CD4-positive, alpha-beta memory T cell (primary cell): ENCODE measurements around the gene DDX59. TPM values are rescaled to one million over a fixed set of nuclear protein-coding genes. Genes with fewer than 3 reads are reported as not detected.

Experiments used
- CTCF ChIA-PET: fragments of 350-600 bp; sonication (Branson Sonifier 250); formaldehyde crosslinking; loops from one replicate; lab custom pipeline; 2021; ENCODE audit warnings: inconsistent platforms; ENCODE audit not compliant: partially characterized antibody; lab: Charles Lee
- POLR2A ChIA-PET: fragments of 350-600 bp; sonication (Branson Sonifier 250); formaldehyde crosslinking; loops from one replicate; lab custom pipeline; 2021; ENCODE audit not compliant: partially characterized antibody; lab: Charles Lee
- DNase-seq, 5 donors: peaks; one replicate each; pipeline versions ENCODE4 v3.0.0 to v3.0.0-alpha.2; 2020 to 2022; ENCODE audit warnings: mixed read lengths in 1 of 5
- H3K27ac ChIP-seq: one replicate; pipeline ENCODE4 v1.7.0; 2013; ENCODE audit warnings: low read depth, low read length
- H3K27me3 ChIP-seq: 2 replicates; pipeline ENCODE4 v1.7.0; 2013; ENCODE audit warnings: mild to moderate bottlenecking, low read length, moderate library complexity; ENCODE audit not compliant: insufficient read depth
- H3K36me3 ChIP-seq: 2 replicates; pipeline ENCODE4 v1.7.0; 2013; ENCODE audit warnings: mild to moderate bottlenecking, low read length, moderate library complexity; ENCODE audit not compliant: insufficient read depth
- H3K4me1 ChIP-seq: 2 replicates; pipeline ENCODE4 v1.7.0; 2013; ENCODE audit warnings: mild to moderate bottlenecking, low read length, moderate library complexity; ENCODE audit not compliant: insufficient read depth
- H3K4me3 ChIP-seq, 2 donors: one replicate each; pipeline ENCODE4 v1.7.0; 2013; ENCODE audit warnings: low read length in 2 of 2, mild to moderate bottlenecking in 1 of 2
- H3K9me3 ChIP-seq, 2 donors: one replicate each; pipeline ENCODE4 v1.7.0; 2013; ENCODE audit warnings: low read length in 2 of 2, control low read depth in 1 of 2; ENCODE audit not compliant: control insufficient read depth in 1 of 2
- H3K27ac Mint-ChIP-seq, 7 donors: one replicate each; pipeline ENCODE4 v1.8.0; 2020 to 2021; ENCODE audit warnings: mixed read lengths in 7 of 7, mild to moderate bottlenecking in 6 of 7, inconsistent platforms in 3 of 7, moderate library complexity in 3 of 7
- H3K27me3 Mint-ChIP-seq, 2 donors: one replicate each; pipeline ENCODE4 v1.8.0; 2020 to 2021; ENCODE audit warnings: mixed read lengths in 2 of 2
- H3K36me3 Mint-ChIP-seq, 2 donors: one replicate each; pipeline ENCODE4 v1.8.0; 2020 to 2021; ENCODE audit warnings: mixed read lengths in 2 of 2, inconsistent platforms in 1 of 2, mild to moderate bottlenecking in 1 of 2
- H3K4me1 Mint-ChIP-seq, 4 donors: one replicate each; pipeline ENCODE4 v1.8.0; 2020 to 2021; ENCODE audit warnings: mixed read lengths in 4 of 4, mild to moderate bottlenecking in 1 of 4
- H3K4me3 Mint-ChIP-seq, 8 donors: one replicate each; pipeline ENCODE4 v1.8.0; 2020 to 2021; ENCODE audit warnings: mixed read lengths in 8 of 8, mild to moderate bottlenecking in 7 of 8, moderate library complexity in 6 of 8, inconsistent platforms in 3 of 8
- H3K9me3 Mint-ChIP-seq, 8 donors: one replicate each; pipeline ENCODE4 v1.8.0; 2020 to 2021; ENCODE audit warnings: mixed read lengths in 8 of 8, mild to moderate bottlenecking in 5 of 8, inconsistent platforms in 3 of 8, moderate library complexity in 1 of 8
- intact Hi-C: fragments of 100-400 bp; cut with micrococcal nuclease; formaldehyde crosslinking; loops from one replicate; pipeline ENCODE4 v1.15.1; 2023
- polyA plus RNA-seq, 2 donors: library from polyadenylated mRNA; unstranded; fragments of 300-500 nt; fragmentation: Illumina TruSeq; gene quantifications; one replicate each; pipeline ENCODE4 v1.2.3, GENCODE V29; 2021
- total RNA-seq, 2 experiments: library from RNA; stranded (reverse); gene quantifications; one replicate each; pipeline ENCODE4 v1.2.3, GENCODE V29; 2021

DDX59 gene
- total and polyA plus RNA-seq, 4 experiments from 2014 or later: 18.2 to 37.5 (median 30.9) TPM

DNA sequence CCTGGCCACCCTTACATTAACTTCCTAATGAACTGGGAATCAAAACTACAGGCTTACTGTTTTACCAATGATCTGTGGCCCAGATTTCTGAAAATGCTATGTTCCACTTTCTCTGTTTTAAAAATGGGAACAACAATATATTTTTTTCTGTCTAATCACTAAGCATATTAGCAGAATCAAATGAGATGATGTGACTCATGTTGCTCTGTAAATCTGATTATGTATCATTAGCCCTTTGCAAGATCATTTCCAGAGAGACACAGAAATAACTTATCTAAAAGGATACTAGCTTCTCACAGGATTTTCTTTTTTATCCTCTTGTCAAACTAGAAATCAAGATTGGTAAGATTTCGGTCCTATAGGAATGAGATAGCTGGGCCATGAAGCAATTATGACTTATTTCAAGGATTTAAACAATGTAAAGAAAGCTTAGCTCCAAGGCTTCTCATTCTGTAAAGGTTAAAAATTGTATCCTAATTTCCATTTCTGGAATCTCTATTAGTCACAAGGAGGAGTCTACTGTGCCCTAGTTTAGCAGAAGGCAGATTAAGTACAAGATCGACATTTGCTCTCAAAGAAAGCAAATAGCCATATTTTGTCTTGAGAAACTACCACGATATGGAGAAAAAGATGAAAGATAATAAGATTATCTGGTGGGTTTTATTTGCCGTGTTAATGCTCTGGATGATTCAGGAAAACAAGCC is 36.6 kb upstream of the DDX59 start:
- Mint-ChIP-seq H3K4me1 (no peaks in the 10 kb centered on the region), H3K27me3 (peaks cover 0 to 2% of the 10 kb centered on the region in 2 donors), H3K4me3 (no peak overlapping the region), H3K9me3 (no peaks in the 10 kb centered on the region), H3K36me3 (no peaks in the 10 kb centered on the region), H3K27ac (no peak overlapping the region)
- ChIA-PET CTCF (interaction anchor here (1.4 kb wide), 1 partner anchor 37 kb away, joined by 3 read pairs; the partner anchor contains the start of gene DDX59), POLR2A (no interaction called here)
- Histone ChIP-seq H3K9me3 (no peaks in the 10 kb centered on the region), H3K4me3 (no peak overlapping the region), H3K27me3 (no peaks in the 10 kb centered on the region), H3K4me1 (no peaks in the 10 kb centered on the region), H3K36me3 (no peaks in the 10 kb centered on the region), H3K27ac (no peak overlapping the region)
- DNase-seq: no peak
- intact Hi-C loops: no loop called here

DNA sequence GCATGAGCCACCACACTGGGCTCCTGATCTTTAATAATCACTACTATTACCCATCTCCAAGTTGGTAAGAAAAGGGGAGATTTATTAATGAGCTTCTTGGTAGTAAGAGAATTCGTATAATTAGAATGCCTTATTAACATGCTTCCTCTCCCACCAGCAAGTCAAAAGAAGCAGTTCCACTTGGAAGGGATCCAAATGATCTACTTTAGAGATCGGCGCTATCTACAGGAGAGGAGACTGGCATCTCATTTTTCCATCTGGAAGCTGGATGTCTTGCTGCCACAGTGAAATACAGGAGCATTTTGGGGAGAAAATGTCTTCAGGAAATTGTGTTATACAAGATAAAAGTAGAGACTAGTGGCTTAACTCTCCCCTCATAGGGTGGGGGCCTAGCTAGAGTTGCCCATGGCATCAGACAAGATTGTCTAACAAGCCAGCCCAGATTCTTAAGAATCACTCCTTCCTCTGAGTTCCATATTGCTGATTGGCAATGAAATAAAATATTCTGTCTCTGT is 35.3 kb upstream of the DDX59 start:
- Mint-ChIP-seq H3K36me3 (no peaks in the 10 kb centered on the region), H3K27me3 (peaks cover 0 to 2% of the 10 kb centered on the region in 2 donors), H3K9me3 (no peaks in the 10 kb centered on the region), H3K27ac (no peak overlapping the region), H3K4me3 (no peak overlapping the region), H3K4me1 (no peaks in the 10 kb centered on the region)
- Histone ChIP-seq H3K27ac (no peak overlapping the region), H3K4me3 (no peak overlapping the region), H3K27me3 (no peaks in the 10 kb centered on the region), H3K36me3 (no peaks in the 10 kb centered on the region), H3K4me1 (no peaks in the 10 kb centered on the region), H3K9me3 (no peaks in the 10 kb centered on the region)
- ChIA-PET POLR2A (no interaction called here), CTCF (interaction anchor here (1.2 kb wide), 1 partner anchor 12 kb away, joined by 3 read pairs; no protein-coding TSS in a partner anchor)
- no peak for DNase-seq
- intact Hi-C loops: no loop called here

DNA sequence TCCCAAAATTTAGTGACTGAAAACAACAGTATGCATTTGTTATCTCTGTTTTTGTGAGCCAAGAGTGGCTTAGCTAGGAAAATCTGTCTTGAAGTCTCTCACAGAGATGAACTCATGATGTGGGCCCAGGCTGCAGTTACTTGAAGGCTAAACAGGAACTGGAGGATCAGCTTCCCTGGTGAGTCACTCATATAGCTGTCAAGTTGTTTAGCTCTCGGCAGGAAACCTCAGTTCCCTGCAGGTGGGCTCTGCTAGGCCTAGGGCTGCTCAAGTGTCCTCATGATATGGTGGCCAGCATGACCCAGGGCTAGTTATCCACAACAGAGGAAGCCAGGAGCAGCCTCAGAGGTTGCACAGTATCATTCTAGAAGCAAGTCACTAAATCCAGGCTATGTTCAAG is 30.2 kb upstream of the DDX59 start:
- Mint-ChIP-seq H3K36me3 (no peaks in the 10 kb centered on the region), H3K9me3 (peaks cover 0 to 8% (median 0%) of the 10 kb centered on the region in 8 donors), H3K4me1 (peaks cover 0 to 1% (median 0%) of the 10 kb centered on the region in 4 donors), H3K27me3 (peaks cover 4 to 8% of the 10 kb centered on the region in 2 donors), H3K4me3 (no peak overlapping the region), H3K27ac (no peak overlapping the region)
- no peak for DNase-seq
- ChIA-PET POLR2A (interaction anchor here (0.6 kb wide), 1 partner anchor 44 kb away, joined by 3 read pairs; no protein-coding TSS in a partner anchor), CTCF (interaction anchor here (1.6 kb wide), 1 partner anchor 9 kb away, joined by 4 read pairs; no protein-coding TSS in a partner anchor)
- H3K36me3 ChIP-seq: no peaks in the 10 kb centered on the region
- H3K27me3 ChIP-seq: no peaks in the 10 kb centered on the region
- H3K4me3 ChIP-seq: no peak overlapping the region
- intact Hi-C loops: no loop called here
- H3K27ac ChIP-seq: no peak overlapping the region
- H3K9me3 ChIP-seq: no peaks in the 10 kb centered on the region
- no peaks in the 10 kb centered on the region for H3K4me1 ChIP-seq

DNA sequence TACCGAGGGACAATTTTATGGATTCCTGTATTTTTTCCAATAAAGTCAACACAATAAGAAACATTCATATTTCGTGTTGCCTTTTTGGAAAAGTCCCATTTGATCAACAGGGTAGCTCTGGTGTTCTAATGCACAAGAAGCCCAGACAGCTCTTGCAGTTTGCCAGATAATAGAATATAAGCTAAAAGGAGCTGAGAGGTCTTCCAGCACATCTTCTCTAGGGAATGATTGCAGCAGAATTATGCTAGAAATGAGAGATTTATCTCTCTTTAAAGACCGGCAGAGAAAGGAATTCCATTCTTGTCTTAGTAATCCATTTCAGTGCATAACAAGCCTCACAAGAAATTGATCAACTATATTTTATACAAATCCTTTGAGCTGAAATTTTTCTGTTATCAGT is 25.0 kb upstream of the DDX59 start:
- Histone ChIP-seq H3K4me3 (no peak overlapping the region), H3K4me1 (no peaks in the 10 kb centered on the region), H3K36me3 (no peaks in the 10 kb centered on the region), H3K27me3 (no peaks in the 10 kb centered on the region), H3K27ac (no peak overlapping the region), H3K9me3 (no peaks in the 10 kb centered on the region)
- ChIA-PET POLR2A (no interaction called here), CTCF (no interaction called here)
- intact Hi-C loops: no loop called here
- peaks cover 5 to 9% of the 10 kb centered on the region in 2 donors for H3K27me3 Mint-ChIP-seq
- peaks cover 0 to 1% (median 0%) of the 10 kb centered on the region in 4 donors for H3K4me1 Mint-ChIP-seq
- H3K4me3 Mint-ChIP-seq: no peak overlapping the region
- DNase-seq: no peak
- H3K9me3 Mint-ChIP-seq: peaks cover 0 to 8% (median 0%) of the 10 kb centered on the region in 8 donors
- no peaks in the 10 kb centered on the region for H3K36me3 Mint-ChIP-seq
- no peak overlapping the region for H3K27ac Mint-ChIP-seq

DNA sequence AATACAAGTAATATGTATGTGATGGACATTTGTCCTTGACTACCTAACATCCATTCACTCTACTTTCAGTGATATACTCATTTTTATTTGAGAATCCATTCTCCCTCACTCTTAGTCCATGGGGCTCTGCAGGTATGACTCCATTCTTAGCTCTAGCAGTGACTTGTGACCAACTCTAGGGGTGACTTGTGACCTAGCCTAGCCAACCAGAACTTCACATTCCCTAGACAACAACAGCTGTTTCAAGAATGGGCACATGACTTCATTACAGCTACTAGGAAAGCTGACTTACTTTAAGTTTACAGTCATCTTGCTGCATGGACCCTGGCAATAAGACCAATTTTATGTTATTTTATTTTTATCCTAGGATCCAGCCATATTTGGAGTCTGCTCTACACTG is 23.6 kb upstream of the DDX59 start:
- Histone ChIP-seq H3K27me3 (no peaks in the 10 kb centered on the region), H3K27ac (no peak overlapping the region), H3K36me3 (no peaks in the 10 kb centered on the region), H3K9me3 (no peaks in the 10 kb centered on the region), H3K4me1 (no peaks in the 10 kb centered on the region), H3K4me3 (no peak overlapping the region)
- Mint-ChIP-seq H3K27ac (no peak overlapping the region), H3K4me1 (peaks cover 0 to 1% (median 0%) of the 10 kb centered on the region in 4 donors), H3K27me3 (peaks cover 5 to 7% of the 10 kb centered on the region in 2 donors), H3K4me3 (no peak overlapping the region), H3K9me3 (peaks cover 0 to 4% (median 0%) of the 10 kb centered on the region in 8 donors), H3K36me3 (no peaks in the 10 kb centered on the region)
- DNase-seq: no peak
- ChIA-PET CTCF (no interaction called here), POLR2A (no interaction called here)
- intact Hi-C loops: no loop called here

DNA sequence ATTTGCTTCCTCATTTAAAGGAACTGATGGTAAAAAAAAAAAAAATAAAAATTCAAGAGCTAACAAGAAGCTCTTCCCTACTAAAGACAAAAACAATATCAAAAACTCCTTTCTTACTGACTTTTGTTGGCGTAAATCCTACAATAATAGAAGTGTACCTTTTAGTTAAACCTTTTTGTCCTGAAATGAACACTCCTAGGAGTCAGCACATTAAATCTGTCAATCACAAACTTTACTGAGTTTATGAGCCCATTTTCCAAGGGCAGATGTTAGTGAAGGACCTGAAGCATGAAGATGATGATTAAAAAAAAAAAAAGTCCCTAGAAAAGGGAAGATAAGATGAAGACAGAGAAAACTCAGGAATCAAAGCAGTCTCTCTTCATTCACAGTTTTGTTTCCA is 22.6 kb upstream of the DDX59 start:
- CTCF ChIA-PET: no interaction called here
- Histone ChIP-seq H3K9me3 (no peaks in the 10 kb centered on the region), H3K36me3 (no peaks in the 10 kb centered on the region), H3K4me3 (no peak overlapping the region), H3K4me1 (no peaks in the 10 kb centered on the region), H3K27ac (no peak overlapping the region), H3K27me3 (no peaks in the 10 kb centered on the region)
- Mint-ChIP-seq H3K9me3 (no peaks in the 10 kb centered on the region), H3K4me3 (no peak overlapping the region), H3K36me3 (no peaks in the 10 kb centered on the region), H3K27ac (no peak overlapping the region), H3K27me3 (peaks cover 5% of the 10 kb centered on the region in 2 donors), H3K4me1 (peaks cover 0 to 1% (median 0%) of the 10 kb centered on the region in 4 donors)
- POLR2A ChIA-PET: no interaction called here
- intact Hi-C loops: no loop called here
- no peak for DNase-seq

DNA sequence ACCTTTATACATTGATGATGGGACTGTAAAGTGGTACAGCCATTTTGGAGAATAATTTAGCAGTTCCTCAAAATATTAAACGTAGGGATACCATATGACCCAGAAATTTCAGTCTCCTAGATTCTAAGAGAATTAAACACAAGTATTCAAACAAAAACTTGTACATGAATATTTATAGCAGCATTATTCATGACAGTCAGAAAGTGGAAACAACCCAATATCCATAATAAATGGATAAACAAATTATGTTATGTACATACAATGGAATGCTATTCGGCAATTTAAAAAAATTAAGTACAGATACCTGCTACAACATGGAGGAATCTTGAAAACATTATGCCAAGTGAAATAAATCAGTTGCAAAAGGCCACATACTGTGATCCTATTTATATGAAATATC is 16.9 kb upstream of the DDX59 start:
- Mint-ChIP-seq H3K27ac (no peak overlapping the region), H3K4me3 (no peak overlapping the region), H3K27me3 (peaks cover 0 to 1% of the 10 kb centered on the region in 2 donors), H3K36me3 (no peaks in the 10 kb centered on the region), H3K4me1 (no peaks in the 10 kb centered on the region), H3K9me3 (no peaks in the 10 kb centered on the region)
- H3K4me3 ChIP-seq: no peak overlapping the region
- H3K27ac ChIP-seq: no peak overlapping the region
- ChIA-PET POLR2A (no interaction called here), CTCF (no interaction called here)
- intact Hi-C loops: loop anchor here (5.0 kb wide), 1 partner anchor 116 kb away; no protein-coding TSS in a partner anchor
- H3K9me3 ChIP-seq: no peaks in the 10 kb centered on the region
- no peaks in the 10 kb centered on the region for H3K36me3 ChIP-seq
- H3K4me1 ChIP-seq: no peaks in the 10 kb centered on the region
- DNase-seq: no peak
- no peaks in the 10 kb centered on the region for H3K27me3 ChIP-seq
